Mammary epithelial cell (primary cell): Measurements from ENCODE around the gene C3orf20.

Experiments used
- CTCF ChIP-seq, 2 donors: IDR thresholded peaks in 1 of 2; conservative IDR thresholded peaks in 1 of 2; 2 replicates each; pipeline ENCODE4 v1.5.1; 2011 to 2012; ENCODE audit warnings: inconsistent platforms in 2 of 2, low read length in 2 of 2, mild to moderate bottlenecking in 2 of 2, control low read depth in 1 of 2, low read depth in 1 of 2; ENCODE audit not compliant: insufficient read depth in 1 of 2; ENCODE audit errors: extremely low read depth in 1 of 2
- EZH2 ChIP-seq: IDR thresholded peaks from 2 replicates; pipeline ENCODE4 v1.6.1; 2012; ENCODE audit warnings: low read length, inconsistent platforms, borderline replicate concordance

GRCh38 chr3:14647976-14648955, 26.7 kb upstream of the C3orf20 start:
- no peak for TF ChIP-seq CTCF (conservative IDR thresholded peaks at IDR 0.05 in 1 of 2, IDR thresholded peaks at IDR 0.05 in 1 of 2; ENCODE audit: extremely low read depth in 1 of 2, insufficient read depth in 1 of 2, low read depth in 1 of 2, low read length in 2 of 2)
- no peak for TF ChIP-seq EZH2
